ENCODE measurements around the gene ABCB9.

DNA sequence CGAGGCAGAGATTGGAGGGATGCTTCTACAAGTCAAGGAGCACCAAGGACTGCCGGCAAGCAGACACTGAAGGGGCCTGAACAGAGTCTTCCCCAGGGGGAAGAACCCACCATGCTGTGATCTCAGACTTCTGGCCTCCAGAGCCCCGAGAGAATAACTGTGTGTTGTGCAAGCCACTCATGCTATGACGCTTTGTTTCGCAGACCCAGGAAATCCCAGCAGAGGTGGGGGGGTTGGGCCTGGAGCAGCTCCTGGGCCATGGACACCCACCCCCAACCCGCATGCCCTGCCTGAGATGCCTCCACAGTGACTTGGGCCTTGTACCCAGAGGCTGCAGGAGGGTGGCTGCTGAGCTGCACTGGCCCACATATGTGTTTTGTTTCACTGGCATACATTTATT is 45.4 kb upstream of the ABCB9 start:
- TF ChIP-seq, protein P1, sequence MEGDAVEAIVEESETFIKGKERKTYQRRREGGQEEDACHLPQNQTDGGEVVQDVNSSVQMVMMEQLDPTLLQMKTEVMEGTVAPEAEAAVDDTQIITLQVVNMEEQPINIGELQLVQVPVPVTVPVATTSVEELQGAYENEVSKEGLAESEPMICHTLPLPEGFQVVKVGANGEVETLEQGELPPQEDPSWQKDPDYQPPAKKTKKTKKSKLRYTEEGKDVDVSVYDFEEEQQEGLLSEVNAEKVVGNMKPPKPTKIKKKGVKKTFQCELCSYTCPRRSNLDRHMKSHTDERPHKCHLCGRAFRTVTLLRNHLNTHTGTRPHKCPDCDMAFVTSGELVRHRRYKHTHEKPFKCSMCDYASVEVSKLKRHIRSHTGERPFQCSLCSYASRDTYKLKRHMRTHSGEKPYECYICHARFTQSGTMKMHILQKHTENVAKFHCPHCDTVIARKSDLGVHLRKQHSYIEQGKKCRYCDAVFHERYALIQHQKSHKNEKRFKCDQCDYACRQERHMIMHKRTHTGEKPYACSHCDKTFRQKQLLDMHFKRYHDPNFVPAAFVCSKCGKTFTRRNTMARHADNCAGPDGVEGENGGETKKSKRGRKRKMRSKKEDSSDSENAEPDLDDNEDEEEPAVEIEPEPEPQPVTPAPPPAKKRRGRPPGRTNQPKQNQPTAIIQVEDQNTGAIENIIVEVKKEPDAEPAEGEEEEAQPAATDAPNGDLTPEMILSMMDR (IDR thresholded peaks at IDR 0.05): no peak
- TF ChIP-seq POLR2A (IDR thresholded peaks at IDR 0.05) (no peak), EP300 (IDR thresholded peaks at IDR 0.05) (no peak)
